ENCODE measurements around the gene GCG. TPM values are rescaled to one million over a fixed set of nuclear protein-coding genes. Genes with fewer than 3 reads are reported as not detected.

Gene GCG
- total RNA-seq, 1 donor from 2014 or later: 128 TPM

GRCh38 chr2:162114271-162114670 lies 37.8 kb downstream of the GCG start:
- Mint-ChIP-seq H3K27me3 (peaks cover 3% of the 10 kb centered on the region), H3K4me1 (ENCODE audit: low read depth) (peaks cover 2% of the 10 kb centered on the region), H3K36me3 (ENCODE audit: insufficient read depth) (no peaks in the 10 kb centered on the region), H3K27ac (no peak overlapping the region), H3K9me3 (ENCODE audit: low read depth) (peaks cover 8% of the 10 kb centered on the region), H3K4me3 (ENCODE audit: low read depth) (no peak overlapping the region)
- DNase-seq (ENCODE audit: low spot score, unreplicated experiment): no peak
- no peak for TF ChIP-seq CTCF (IDR thresholded peaks at IDR 0.05; ENCODE audit: unreplicated experiment)

- peaks cover 4% of the 10 kb centered on the region for H3K4me1 Mint-ChIP-seq (ENCODE audit: low read depth)
- peaks cover 8% of the 10 kb centered on the region for H3K9me3 Mint-ChIP-seq (ENCODE audit: low read depth)
- TF ChIP-seq CTCF (IDR thresholded peaks at IDR 0.05; ENCODE audit: unreplicated experiment): no peak
- H3K4me3 Mint-ChIP-seq (ENCODE audit: low read depth): no peak overlapping the region
- H3K36me3 Mint-ChIP-seq (ENCODE audit: insufficient read depth): no peaks in the 10 kb centered on the region
- no peak for DNase-seq (ENCODE audit: low spot score, unreplicated experiment)
- H3K27me3 Mint-ChIP-seq: peaks cover 3% of the 10 kb centered on the region
- H3K27ac Mint-ChIP-seq: no peak overlapping the region
Observed at GRCh38 chr2:162113776-162114168, 38.3 kb downstream of the GCG start.

- peaks cover 3% of the 10 kb centered on the region for H3K27me3 Mint-ChIP-seq
- DNase-seq (ENCODE audit: low spot score, unreplicated experiment): no peak
- H3K4me1 Mint-ChIP-seq (ENCODE audit: low read depth): peaks cover 4% of the 10 kb centered on the region
- no peak overlapping the region for H3K27ac Mint-ChIP-seq
- TF ChIP-seq CTCF (IDR thresholded peaks at IDR 0.05; ENCODE audit: unreplicated experiment): no peak
- no peak overlapping the region for H3K4me3 Mint-ChIP-seq (ENCODE audit: low read depth)
- no peaks in the 10 kb centered on the region for H3K36me3 Mint-ChIP-seq (ENCODE audit: insufficient read depth)
- H3K9me3 Mint-ChIP-seq (ENCODE audit: low read depth): peaks cover 8% of the 10 kb centered on the region
Observed at GRCh38 chr2:162113088-162113775, 38.8 kb downstream of the GCG start.

DNA sequence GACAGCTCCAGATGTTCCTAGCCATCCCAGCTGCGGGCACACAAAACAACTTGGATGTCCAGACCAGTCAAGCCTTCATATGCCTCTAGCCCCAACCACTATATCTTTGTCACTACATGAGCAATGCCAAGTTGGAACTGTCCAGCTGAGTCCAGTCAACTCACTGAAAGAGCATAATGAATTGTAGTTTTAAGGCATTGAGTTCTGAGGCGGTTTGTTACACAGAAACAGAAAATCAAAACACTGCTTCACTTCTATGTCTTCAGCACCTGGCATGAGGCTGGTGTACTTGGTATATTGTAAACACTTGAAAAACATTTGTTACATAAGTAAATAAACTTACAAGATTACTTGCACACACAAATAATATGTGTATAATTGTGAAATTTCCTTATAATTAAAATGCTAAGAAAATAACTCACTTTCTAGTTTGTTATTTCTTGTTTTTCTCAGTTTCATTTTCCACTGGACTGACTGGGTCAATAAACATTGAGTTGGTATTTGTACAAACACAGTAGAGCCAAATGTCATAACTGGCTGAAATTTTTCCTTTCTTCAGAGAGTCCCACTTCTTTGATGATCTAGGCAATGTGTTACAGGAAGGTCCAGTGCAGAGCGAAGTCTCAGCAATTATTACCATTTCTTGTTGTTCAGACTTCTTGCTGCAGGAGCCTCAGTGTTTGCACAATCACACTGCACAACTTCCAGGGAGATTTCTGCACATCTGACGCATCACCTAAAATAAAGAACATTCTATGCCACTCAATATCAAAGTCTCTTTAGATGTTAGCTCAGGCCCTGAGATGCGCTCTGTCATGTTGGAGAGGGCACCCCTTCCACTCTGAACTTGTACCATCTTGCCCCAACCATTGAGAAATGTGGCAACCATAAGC lies 39.8 kb downstream of the GCG start:
- Mint-ChIP-seq H3K4me1 (ENCODE audit: low read depth) (peaks cover 12% of the 10 kb centered on the region), H3K4me3 (ENCODE audit: low read depth) (no peak overlapping the region), H3K36me3 (ENCODE audit: insufficient read depth) (no peaks in the 10 kb centered on the region), H3K27me3 (no peaks in the 10 kb centered on the region), H3K27ac (no peak overlapping the region), H3K9me3 (ENCODE audit: low read depth) (peaks cover 8% of the 10 kb centered on the region)
- no peak for DNase-seq (ENCODE audit: low spot score, unreplicated experiment)
- TF ChIP-seq CTCF (IDR thresholded peaks at IDR 0.05; ENCODE audit: unreplicated experiment): no peak

- Mint-ChIP-seq H3K27me3 (peaks cover 9% of the 10 kb centered on the region), H3K4me1 (ENCODE audit: low read depth) (peaks cover 15% of the 10 kb centered on the region)
- DNase-seq (ENCODE audit: low spot score, unreplicated experiment): no peak
Observed at GRCh38 chr2:162107361-162107901, 44.6 kb downstream of the GCG start.

More at GRCh38 chr2:162107361-162107901, 44.6 kb downstream of the GCG start:
- H3K27ac Mint-ChIP-seq: no peak overlapping the region
- no peak overlapping the region for H3K4me3 Mint-ChIP-seq (ENCODE audit: low read depth)
- TF ChIP-seq CTCF (IDR thresholded peaks at IDR 0.05; ENCODE audit: unreplicated experiment): no peak
- H3K9me3 Mint-ChIP-seq (ENCODE audit: low read depth): no peaks in the 10 kb centered on the region
- no peaks in the 10 kb centered on the region for H3K36me3 Mint-ChIP-seq (ENCODE audit: insufficient read depth)

Measured in progenitor cell of endocrine pancreas (in vitro differentiated cells).